AG04450 (cell line): ENCODE measurements around the gene EDIL3. TPM values are rescaled to one million over a fixed set of nuclear protein-coding genes. Genes with fewer than 3 reads are reported as not detected.
"Not testable (repeated sequence)": the region's sequence is repeated elsewhere in the genome, so short reads cannot be mapped to it uniquely, and the experiment has no call there.

ENCODE experiments used
- CTCF ChIA-PET: fragments of 300-600, 350-600 bp; formaldehyde crosslinking; extraction: SDS; loops from one replicate; lab custom pipeline; 2022; ENCODE audit warnings: antibody characterized with exemption, inconsistent platforms; lab: Charles Lee
- POLR2A ChIA-PET: fragments of 350-600 bp; formaldehyde crosslinking; extraction: SDS; loops from one replicate; lab custom pipeline; 2021; ENCODE audit warnings: antibody characterized with exemption, inconsistent platforms; lab: Yijun Ruan, JAX
- DNase-seq: peaks from one replicate; pipeline ENCODE4 v3.0.0-alpha.2; 2011; ENCODE audit warnings: low read depth, low spot score
- H3K27ac ChIP-seq: one replicate; pipeline ENCODE4 v1.5.1; 2012; ENCODE audit warnings: low read depth, low read length, control low read depth
- H3K27me3 ChIP-seq: one replicate; pipeline ENCODE4 v1.6.0; 2012; ENCODE audit warnings: low read length; ENCODE audit not compliant: control insufficient read depth, insufficient read depth
- H3K4me3 ChIP-seq: 2 replicates; pipeline ENCODE4 v1.5.1; 2011; ENCODE audit warnings: mild to moderate bottlenecking, low read depth, low read length, control low read depth
- H3K9me3 ChIP-seq: 2 replicates; pipeline ENCODE4 v1.5.1; 2012; ENCODE audit warnings: low read length; ENCODE audit not compliant: control insufficient read depth, insufficient read depth
- polyA plus RNA-seq: library from polyadenylated mRNA; depleted of rRNA; stranded (reverse); fragments of >200 nt; gene quantifications from 2 replicates; pipeline ENCODE4 v1.2.3, GENCODE V29; 2011
- TF ChIP-seq, protein P1 (sequence below): IDR thresholded peaks from 2 replicates; pipeline ENCODE4 v1.5.1; 2011; ENCODE audit warnings: low read depth, low read length, control low read depth, inconsistent platforms

Gene EDIL3
- polyA plus RNA-seq, 1 experiment = 61.9 TPM

DNA sequence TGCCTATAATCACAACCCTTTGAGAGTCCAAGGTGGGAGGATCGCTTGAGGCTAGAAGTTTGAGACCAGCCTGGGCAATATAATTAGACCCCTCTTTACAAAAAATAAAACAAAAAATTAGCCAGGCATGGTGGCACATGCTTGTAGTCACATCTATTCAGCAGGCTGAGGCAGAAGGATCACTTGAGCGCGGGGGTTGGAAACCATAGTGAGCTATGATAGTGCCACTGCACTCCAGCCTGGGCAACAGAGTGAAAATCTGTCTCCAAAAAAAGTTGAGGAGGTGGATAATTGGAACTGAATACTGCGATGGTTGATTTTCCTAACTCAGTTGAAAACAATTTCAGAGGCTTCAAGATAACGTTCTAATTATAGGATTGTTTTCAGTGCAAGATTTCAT, 52.6 kb downstream of the EDIL3 start:
- Histone ChIP-seq H3K27ac (no peak overlapping the region), H3K4me3 (no peak overlapping the region), H3K9me3 (no peaks in the 10 kb centered on the region), H3K27me3 (no peaks in the 10 kb centered on the region)
- ChIA-PET CTCF (no interaction called here), POLR2A (no interaction called here)
- DNase-seq = no peak
- TF ChIP-seq, protein P1, sequence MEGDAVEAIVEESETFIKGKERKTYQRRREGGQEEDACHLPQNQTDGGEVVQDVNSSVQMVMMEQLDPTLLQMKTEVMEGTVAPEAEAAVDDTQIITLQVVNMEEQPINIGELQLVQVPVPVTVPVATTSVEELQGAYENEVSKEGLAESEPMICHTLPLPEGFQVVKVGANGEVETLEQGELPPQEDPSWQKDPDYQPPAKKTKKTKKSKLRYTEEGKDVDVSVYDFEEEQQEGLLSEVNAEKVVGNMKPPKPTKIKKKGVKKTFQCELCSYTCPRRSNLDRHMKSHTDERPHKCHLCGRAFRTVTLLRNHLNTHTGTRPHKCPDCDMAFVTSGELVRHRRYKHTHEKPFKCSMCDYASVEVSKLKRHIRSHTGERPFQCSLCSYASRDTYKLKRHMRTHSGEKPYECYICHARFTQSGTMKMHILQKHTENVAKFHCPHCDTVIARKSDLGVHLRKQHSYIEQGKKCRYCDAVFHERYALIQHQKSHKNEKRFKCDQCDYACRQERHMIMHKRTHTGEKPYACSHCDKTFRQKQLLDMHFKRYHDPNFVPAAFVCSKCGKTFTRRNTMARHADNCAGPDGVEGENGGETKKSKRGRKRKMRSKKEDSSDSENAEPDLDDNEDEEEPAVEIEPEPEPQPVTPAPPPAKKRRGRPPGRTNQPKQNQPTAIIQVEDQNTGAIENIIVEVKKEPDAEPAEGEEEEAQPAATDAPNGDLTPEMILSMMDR = no peak

DNA sequence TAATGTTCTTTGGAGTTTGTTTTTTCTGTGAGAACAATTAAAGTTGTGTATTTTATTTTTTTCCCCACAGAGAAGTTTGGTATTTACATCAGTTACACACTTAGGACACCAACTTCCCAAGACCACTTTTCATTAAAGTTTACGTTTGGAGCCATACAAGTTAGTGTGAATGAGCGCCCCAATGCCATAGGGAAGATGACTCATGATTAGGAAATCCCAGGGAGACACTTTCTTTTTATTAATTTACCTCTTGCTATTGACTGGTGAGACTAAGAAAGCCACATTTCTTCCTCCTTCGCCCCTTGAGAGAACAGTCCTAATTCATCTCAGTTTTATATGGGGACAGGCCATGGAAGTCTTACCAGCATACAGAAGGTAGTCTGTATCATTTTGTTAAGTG, 57.1 kb downstream of the EDIL3 start:
- POLR2A ChIA-PET = no interaction called here
- DNase-seq = no peak
- TF ChIP-seq, protein P1 = no peak
- CTCF ChIA-PET = no interaction called here
- no peak overlapping the region for H3K4me3 ChIP-seq
- no peak overlapping the region for H3K27ac ChIP-seq
- no peaks in the 10 kb centered on the region; the same call in 1 of the 2 replicates for H3K9me3 ChIP-seq
- no peaks in the 10 kb centered on the region for H3K27me3 ChIP-seq

DNA sequence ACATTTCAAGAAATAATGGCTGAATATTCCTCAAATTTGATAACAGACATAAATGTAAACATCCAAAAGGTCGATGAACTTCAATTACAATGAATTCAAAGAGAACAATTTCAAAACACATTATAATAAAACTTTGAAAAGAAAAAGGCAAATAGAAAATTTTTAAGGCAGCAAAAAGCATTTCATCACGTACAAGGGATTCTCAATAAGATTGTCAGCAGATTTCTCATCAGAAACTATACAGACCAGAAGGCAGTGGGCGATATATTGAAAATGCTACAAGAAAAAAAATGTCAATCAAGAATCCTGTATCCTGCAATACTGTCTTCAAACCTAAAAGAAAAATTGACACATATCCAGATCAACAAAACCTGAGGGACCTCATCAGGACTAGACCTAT, 62.0 kb downstream of the EDIL3 start:
- CTCF ChIA-PET = no interaction called here
- no peak for DNase-seq
- H3K9me3 ChIP-seq = no peaks in the 10 kb centered on the region; the same call in 1 of the 2 replicates
- no peak overlapping the region for H3K27ac ChIP-seq
- TF ChIP-seq, protein P1 = no peak
- H3K4me3 ChIP-seq = no peak overlapping the region
- POLR2A ChIA-PET = no interaction called here
- no peaks in the 10 kb centered on the region for H3K27me3 ChIP-seq

DNA sequence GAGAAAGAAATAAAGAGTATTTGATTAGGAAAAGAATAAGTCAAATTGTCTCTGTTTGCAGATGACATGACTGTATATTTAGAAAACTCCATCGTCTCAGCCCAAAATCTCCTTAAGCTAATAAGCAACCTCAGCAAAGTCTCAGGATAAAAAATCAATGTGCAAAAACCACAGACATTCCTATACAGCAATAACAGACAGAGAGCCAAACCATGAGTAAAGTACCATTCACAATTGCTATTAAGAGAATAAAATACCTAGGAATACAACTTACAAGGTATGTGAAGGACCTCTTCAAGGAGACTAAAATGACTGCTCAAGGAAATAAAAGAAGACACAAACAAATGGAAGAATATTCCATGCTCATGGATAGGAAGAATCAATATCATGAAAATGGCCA, 66.9 kb downstream of the EDIL3 start:
- H3K9me3 ChIP-seq, H3K27me3 ChIP-seq, H3K27ac ChIP-seq, DNase-seq, H3K4me3 ChIP-seq, POLR2A ChIA-PET, CTCF ChIA-PET: not testable (repeated sequence)

DNA sequence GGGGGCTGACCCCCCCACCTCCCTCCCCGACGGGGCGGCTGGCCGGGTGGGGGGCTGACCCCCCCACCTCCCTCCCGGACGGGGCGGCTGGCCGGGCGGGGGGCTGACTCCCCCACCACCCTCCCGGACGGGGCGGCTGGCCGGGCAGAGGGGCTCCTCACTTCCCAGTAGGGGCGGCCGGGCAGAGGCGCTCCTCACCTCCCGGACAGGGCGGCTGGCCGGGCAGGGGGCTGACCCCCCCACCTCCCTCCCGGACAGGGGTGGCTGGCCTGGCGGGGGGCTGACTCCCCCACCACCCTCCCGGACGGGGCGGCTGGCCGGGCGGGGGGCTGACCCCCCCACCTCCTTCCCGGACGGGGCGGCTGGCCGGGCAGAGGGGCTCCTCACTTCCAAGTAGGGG, 72.4 kb downstream of the EDIL3 start:
- H3K27ac ChIP-seq, CTCF ChIA-PET, H3K4me3 ChIP-seq, DNase-seq, POLR2A ChIA-PET, H3K9me3 ChIP-seq, H3K27me3 ChIP-seq: not testable (repeated sequence)

DNA sequence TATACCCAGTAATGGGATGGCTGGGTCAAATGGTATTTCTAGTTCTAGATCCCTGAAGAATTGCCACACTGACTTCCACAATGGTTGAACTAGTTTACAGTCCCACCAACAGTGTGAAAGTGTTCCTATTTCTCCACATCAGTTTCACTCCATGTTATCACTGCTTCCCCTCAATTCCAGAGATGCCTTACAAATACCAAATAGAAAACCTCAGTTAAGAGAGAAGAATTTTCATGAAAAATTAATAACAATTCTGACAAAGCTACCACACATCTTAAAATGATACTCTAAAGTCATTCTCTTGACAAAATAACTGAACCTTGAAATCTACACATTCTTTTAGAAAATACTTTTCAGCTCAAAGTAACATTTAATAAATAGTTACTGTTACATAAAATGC, 74.8 kb downstream of the EDIL3 start:
- H3K27ac ChIP-seq, H3K4me3 ChIP-seq, CTCF ChIA-PET, DNase-seq, POLR2A ChIA-PET, H3K27me3 ChIP-seq, H3K9me3 ChIP-seq: not testable (repeated sequence)

DNA sequence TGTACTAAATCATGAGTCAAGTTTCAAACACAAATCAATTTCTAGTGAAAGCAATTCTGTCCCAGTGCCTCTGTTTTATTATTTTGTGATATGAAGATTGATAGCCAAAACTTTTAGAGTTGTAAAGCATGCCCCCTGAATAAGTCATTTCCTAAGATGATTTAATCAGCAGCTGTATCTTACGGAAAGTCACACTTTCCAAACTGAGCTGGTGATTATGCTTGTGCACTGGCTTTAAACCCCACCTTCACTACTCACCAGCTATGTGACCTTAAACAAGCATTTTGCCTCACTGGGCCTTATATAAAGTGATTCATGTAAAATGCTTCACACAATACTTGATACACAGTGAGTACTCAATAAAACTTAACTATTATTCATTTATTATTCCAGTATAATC, 78.1 kb downstream of the EDIL3 start:
- no peaks in the 10 kb centered on the region for H3K27me3 ChIP-seq
- DNase-seq = no peak
- TF ChIP-seq, protein P1 = no peak
- POLR2A ChIA-PET = no interaction called here
- H3K4me3 ChIP-seq = no peak overlapping the region
- CTCF ChIA-PET = no interaction called here
- no peak overlapping the region for H3K27ac ChIP-seq
- no peaks in the 10 kb centered on the region for H3K9me3 ChIP-seq
